ENCODE data around the gene SKI. TPM values are rescaled to one million over a fixed set of nuclear protein-coding genes. Genes with fewer than 3 reads are reported as not detected.

SKI gene
- total and polyA plus RNA-seq, 10 of the 15 experiments (the other 5 are each of a cell fraction or from before 2014, with no cell fraction given), result 0.03 to 14.9 (median 0.96) TPM

GRCh38 chr1:2299131-2299627 lies 71.1 kb downstream of the SKI start:
- Histone ChIP-seq H3K9ac (ENCODE audit: control insufficient read depth, insufficient read depth, low read length) (no peak overlapping the region), H3K9me3 (replicated peaks; ENCODE audit: control insufficient read depth, insufficient read depth, low read length) (no peaks in the 10 kb centered on the region), H3K4me2 (ENCODE audit: control insufficient read depth, insufficient read depth) (no peak overlapping the region), H3K27ac (ENCODE audit: control insufficient read depth, insufficient read depth) (peak overlapping the region; percentile 91), H2AFZ (ENCODE audit: control insufficient read depth, low read depth, low read length) (no peak overlapping the region), H3K27me3 (replicated peaks in 1 of 2; ENCODE audit: control insufficient read depth in 2 of 2, insufficient read depth in 2 of 2, low read length in 1 of 2) (no peaks in the 10 kb centered on the region), H3K4me1 (ENCODE audit: control insufficient read depth, insufficient read depth, low read length) (peaks cover 28% of the 10 kb centered on the region), H3K36me3 (ENCODE audit: control insufficient read depth in 2 of 2, insufficient read depth in 2 of 2, low read length in 1 of 2) (peaks cover 0 to 3% of the 10 kb centered on the region in 2 experiments; a peak in 2 of 4 replicates), H3K4me3 (no peak overlapping the region), H4K20me1 (ENCODE audit: control insufficient read depth, insufficient read depth) (no peaks in the 10 kb centered on the region), H3K79me2 (ENCODE audit: control insufficient read depth, insufficient read depth, low read length) (peaks cover 18% of the 10 kb centered on the region)
- ATAC-seq (no peak), FAIRE-seq (no peak), DNase-seq (ENCODE audit: low read depth, low spot score) (no peak)
- TF ChIP-seq BCL3 (IDR thresholded peaks at IDR 0.05; ENCODE audit: borderline replicate concordance, insufficient read depth, low read depth, low read length, poor library complexity, severe bottlenecking), result no peak
- no peak for TF ChIP-seq ZNF24 (IDR thresholded peaks at IDR 0.05)
- TF ChIP-seq BACH1 (IDR thresholded peaks at IDR 0.05; ENCODE audit: borderline replicate concordance), result no peak
- no peak for TF ChIP-seq TBL1XR1 (IDR thresholded peaks at IDR 0.05; ENCODE audit: low read depth, low read length)
- TF ChIP-seq ZBTB33 (IDR thresholded peaks at IDR 0.05), result no peak
- TF ChIP-seq POLR2A (IDR thresholded peaks at IDR 0.05; ENCODE audit: low read depth, low read length), result no peak
- no peak for TF ChIP-seq BCLAF1 (IDR thresholded peaks at IDR 0.05)
- no peak for TF ChIP-seq RUNX3 (IDR thresholded peaks at IDR 0.05; ENCODE audit: low read length)
- no peak for TF ChIP-seq JUND (IDR thresholded peaks at IDR 0.05; ENCODE audit: low read depth, low read length)
- no peak for TF ChIP-seq TCF7 (IDR thresholded peaks at IDR 0.05; ENCODE audit: borderline replicate concordance)
- TF ChIP-seq KDM1A (IDR thresholded peaks at IDR 0.05; ENCODE audit: borderline replicate concordance), result no peak
- no peak for TF ChIP-seq ZNF274 (IDR thresholded peaks at IDR 0.05; ENCODE audit: insufficient read depth, insufficient read length)
- no peak for TF ChIP-seq CREB1 (IDR thresholded peaks at IDR 0.05; ENCODE audit: low read depth)
- TF ChIP-seq BCL11A (IDR thresholded peaks at IDR 0.05; ENCODE audit: low read depth, low read length), result no peak
- RAD21 ChIA-PET (ENCODE audit: unreplicated experiment), result interaction anchor here (1.4 to 2.4 kb wide), 2 partner anchors 17 to 65 kb away, joined by 3 to 13 read pairs; no protein-coding TSS in a partner anchor
- WGBS (ENCODE audit: insufficient coverage, insufficient replicate concordance, low lambda C conversion rate, missing lambda C conversion rate), result 90% methylated on average over 18 of the region's 24 CpGs
- SMC1A ChIA-PET (ENCODE audit: uncharacterized antibody, unreplicated experiment), result interaction anchor here (2.0 kb wide), 1 partner anchor 70 kb away, joined by 6 read pairs; no protein-coding TSS in a partner anchor
- intact Hi-C loops (cut with micrococcal nuclease; ENCODE audit: unreplicated experiment) (loop anchor here (10.0 kb wide), 1 partner anchor 64 kb away; no protein-coding TSS in a partner anchor), in situ Hi-C loops (cut with MboI) (loop anchor here (5.0 kb wide), 1 partner anchor 42 kb away; no protein-coding TSS in a partner anchor)
- POLR2A ChIA-PET, result no interaction called here
- BruUV-seq (replicated peaks), result no TSS peak
- CTCF ChIA-PET, result interaction anchor here (1.1 to 2.1 kb wide), 2 partner anchors 9 to 70 kb away, joined by 3 to 6 read pairs; no protein-coding TSS in a partner anchor
